ENCODE data around the gene TMEFF2.
"Not testable (repeated sequence)": the region's sequence is repeated elsewhere in the genome, so short reads cannot be mapped to it uniquely, and the experiment has no call there.

The TMEFF2 gene

GRCh38 chr2:191927319-191927867, 267.3 kb downstream of the TMEFF2 start:
- DNase-seq: peak in 1 of 2 experiments; percentile 54

- DNase-seq: no peak
These were observed 268.1 kb downstream of the TMEFF2 start for GRCh38 chr2:191926671-191927070.

DNA sequence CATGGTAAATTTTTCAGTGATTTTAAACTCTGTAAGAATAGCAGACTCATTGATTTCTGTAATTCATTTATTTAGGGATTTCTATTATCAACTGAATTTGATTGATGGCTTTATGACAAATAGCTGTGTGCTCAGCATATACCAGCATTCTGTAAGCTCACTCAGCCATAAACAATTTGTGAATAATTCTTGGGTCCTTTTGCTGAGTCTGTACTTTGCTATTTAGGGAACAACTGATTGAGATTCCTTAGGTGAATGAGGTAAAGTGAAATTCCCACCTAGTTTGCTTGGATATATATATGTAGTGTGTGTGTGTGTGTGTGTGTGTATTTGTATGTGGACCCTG, 271.1 kb downstream of the TMEFF2 start:
- no peak for DNase-seq

GRCh38 chr2:191922736-191923651, 271.7 kb downstream of the TMEFF2 start:
- no peak for DNase-seq

- not testable (repeated sequence) for DNase-seq
These were observed 273.1 kb downstream of the TMEFF2 start for GRCh38 chr2:191921650-191922049.

- DNase-seq: no peak
These were observed 274.2 kb downstream of the TMEFF2 start for GRCh38 chr2:191920502-191920901.

DNA sequence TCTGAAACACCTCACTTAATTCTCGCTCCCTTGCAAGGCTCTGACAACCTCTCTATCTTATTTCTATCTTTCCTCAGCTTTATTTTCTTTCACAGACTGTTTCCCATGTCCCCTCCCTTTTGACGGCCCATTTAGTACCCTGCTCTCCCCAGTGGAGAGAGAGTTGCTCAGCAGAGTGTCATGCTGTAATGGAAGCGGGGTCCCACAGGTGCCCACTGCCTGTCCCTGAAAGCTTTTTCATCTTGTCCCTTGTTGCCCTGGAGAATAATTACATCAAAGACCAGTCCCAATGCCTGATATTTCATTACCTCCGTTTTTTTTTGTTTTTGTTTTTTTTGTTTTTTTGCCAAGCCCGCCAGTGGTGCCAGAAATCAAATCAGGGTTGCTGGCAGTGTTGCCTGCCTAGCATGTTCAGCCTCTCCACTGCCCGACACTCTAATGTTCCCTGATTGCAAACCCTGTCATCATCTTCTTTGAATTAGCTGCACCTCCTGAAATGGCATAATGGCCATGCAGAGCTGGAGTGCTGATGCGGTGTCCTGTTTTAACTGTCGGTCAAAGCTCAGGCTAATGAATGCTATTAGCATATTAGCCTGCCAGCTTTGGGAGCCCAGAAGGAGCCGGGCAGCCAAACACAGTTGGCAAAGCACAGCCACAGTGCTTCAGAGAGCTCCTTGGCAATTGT, 276.6 kb downstream of the TMEFF2 start:
- no peak for DNase-seq

DNA sequence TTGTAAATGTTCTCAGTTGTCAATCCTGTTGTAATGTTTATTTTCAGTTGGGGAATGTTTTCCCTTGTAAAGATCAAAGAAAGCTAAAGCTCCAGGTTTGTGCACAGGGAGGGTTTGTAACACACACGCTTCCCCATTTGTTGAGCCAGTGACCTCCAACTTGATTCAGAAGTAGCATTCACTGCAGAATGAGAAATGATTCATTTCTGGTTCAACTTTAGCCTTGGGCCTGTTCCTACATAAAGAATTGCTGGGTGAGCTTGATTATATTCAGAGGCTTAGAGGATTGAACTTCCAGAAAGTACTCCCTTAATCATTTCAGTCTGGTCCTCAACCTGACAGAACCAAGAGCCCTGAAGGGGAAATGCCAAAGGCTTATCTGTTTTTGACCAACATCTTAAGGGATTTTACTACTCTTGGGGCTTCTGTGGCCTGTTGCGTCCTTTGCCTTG, 277.3 kb downstream of the TMEFF2 start:
- no peak for DNase-seq

DNA sequence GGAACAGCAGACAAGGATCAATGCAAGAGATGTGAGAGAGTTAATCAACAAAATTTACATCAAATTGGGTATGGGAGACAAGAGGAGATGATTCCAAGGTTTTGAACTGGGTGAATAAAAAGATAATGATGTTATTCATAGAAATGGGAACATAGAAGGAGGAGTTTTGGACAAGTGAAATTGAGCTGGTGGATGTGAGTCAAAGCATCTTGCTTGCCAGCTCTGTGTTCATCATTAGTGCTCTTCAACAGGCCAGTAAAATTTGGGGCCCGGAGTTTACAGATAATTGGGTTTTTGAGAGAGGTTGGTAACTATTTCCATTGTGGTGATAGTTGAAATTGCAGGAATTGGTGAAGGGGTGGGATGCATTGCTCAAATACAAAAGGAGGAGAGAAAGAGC, 277.9 kb downstream of the TMEFF2 start:
- DNase-seq: no peak

GRCh38 chr2:191915750-191916149, 279.0 kb downstream of the TMEFF2 start:
- no peak for DNase-seq

DNA sequence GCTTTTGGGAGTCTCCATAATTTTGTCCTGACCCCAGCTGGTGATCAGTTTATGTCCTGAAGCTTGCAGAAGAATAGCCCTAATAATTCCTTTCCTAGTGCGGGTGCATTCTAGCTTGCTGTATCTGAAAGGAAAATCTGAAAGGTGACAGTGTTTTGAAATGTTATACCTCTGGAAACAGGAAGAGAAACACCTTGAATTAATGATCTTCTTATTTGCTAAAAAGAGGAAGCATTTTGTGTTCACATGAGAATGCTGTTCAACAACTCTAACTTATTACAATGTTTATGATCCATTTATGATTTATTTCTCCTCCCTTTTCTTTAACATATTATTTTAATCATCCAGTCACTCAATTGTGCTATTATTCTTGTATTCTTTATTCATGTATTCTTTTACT, 280.9 kb downstream of the TMEFF2 start:
- DNase-seq: no peak

GRCh38 chr2:191912764-191913163, 282.0 kb downstream of the TMEFF2 start:
- DNase-seq: no peak

DNA sequence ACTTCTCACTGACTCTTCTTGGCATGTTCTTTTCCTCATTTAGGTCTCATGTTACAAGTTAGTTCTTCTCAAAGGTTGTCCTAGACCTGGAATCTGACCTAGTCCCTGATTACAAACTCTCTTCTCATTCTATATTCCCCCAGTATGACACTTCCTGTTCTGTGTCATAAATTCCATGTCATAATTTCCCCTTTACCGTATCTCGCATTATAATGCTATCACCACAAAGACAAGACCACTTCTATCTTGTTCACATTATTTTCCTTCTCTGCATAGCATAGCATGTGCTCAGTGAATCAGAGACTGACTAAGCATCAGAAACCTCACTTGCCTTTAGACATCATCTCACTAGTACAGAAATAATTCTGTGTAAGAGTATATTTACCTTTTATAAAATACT, 284.2 kb downstream of the TMEFF2 start:
- no peak for DNase-seq

- no peak for DNase-seq
These were observed 285.9 kb downstream of the TMEFF2 start for GRCh38 chr2:191908874-191909273.

GRCh38 chr2:191907545-191907944, 287.2 kb downstream of the TMEFF2 start:
- DNase-seq: peak in 1 of 2 experiments; percentile 31

- DNase-seq: no peak
These were observed 287.6 kb downstream of the TMEFF2 start for GRCh38 chr2:191907091-191907490.

GRCh38 chr2:191905336-191905735, 289.4 kb downstream of the TMEFF2 start:
- DNase-seq: no peak

GRCh38 chr2:191901031-191901430, 293.7 kb downstream of the TMEFF2 start:
- no peak for DNase-seq

GRCh38 chr2:191899410-191899809, 295.3 kb downstream of the TMEFF2 start:
- DNase-seq: peak in 1 of 2 experiments; percentile 59
